ENCODE measurements around the gene PRKCH.
A peak's percentile ranks its signal among the peaks of the same experiment; 100 is the strongest.

The PRKCH gene

GRCh38 chr14:61545726-61546455, 224.5 kb downstream of the PRKCH start:
- Histone ChIP-seq H2AFZ (ENCODE audit: low read length, unreplicated experiment) (no peak overlapping the region), H3K27ac (ENCODE audit: low read depth, low read length) (no peak overlapping the region), H3K4me1 (ENCODE audit: control insufficient read depth, insufficient read depth, low read length, unreplicated experiment) (peaks cover 48% of the 10 kb centered on the region), H3K27me3 (ENCODE audit: insufficient read depth, low read length) (no peaks in the 10 kb centered on the region), H3K79me2 (ENCODE audit: control insufficient read depth, insufficient read depth, low read length, unreplicated experiment) (no peaks in the 10 kb centered on the region), H3K4me3 (ENCODE audit: low read depth, low read length) (no peak overlapping the region), H3K36me3 (ENCODE audit: insufficient read depth, low read length) (peaks cover 7% of the 10 kb centered on the region; the same call in 1 of the 2 replicates)

- peak overlapping the region; percentile 58 for H2AFZ ChIP-seq (ENCODE audit: low read length, unreplicated experiment)
Measured at GRCh38 chr14:61547186-61548069, 226.0 kb downstream of the PRKCH start.

DNA sequence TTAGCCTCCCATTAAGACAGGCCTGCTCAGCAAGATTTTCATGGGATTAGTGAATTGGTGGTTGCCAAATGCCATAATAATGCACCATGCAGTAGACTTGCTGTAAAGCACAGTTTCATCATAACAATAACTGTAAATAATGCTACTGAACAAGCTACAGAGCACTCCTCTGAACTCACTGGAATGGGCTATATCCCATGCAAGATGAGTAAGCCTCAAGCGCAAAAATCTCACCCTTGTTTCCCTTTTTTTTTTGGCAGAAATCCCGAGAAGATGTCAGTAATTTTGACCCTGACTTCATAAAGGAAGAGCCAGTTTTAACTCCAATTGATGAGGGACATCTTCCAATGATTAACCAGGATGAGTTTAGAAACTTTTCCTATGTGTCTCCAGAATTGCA, 228.0 kb downstream of the PRKCH start:
- peaks cover 1% of the 10 kb centered on the region for H3K79me2 ChIP-seq (ENCODE audit: control insufficient read depth, insufficient read depth, low read length, unreplicated experiment)
- no peak overlapping the region for H2AFZ ChIP-seq (ENCODE audit: low read length, unreplicated experiment)
- peak overlapping the region; percentile 100 for H3K27ac ChIP-seq (ENCODE audit: low read depth, low read length)
- no peaks in the 10 kb centered on the region for H3K27me3 ChIP-seq (ENCODE audit: insufficient read depth, low read length)
- peaks cover 7% of the 10 kb centered on the region; the same call in 1 of the 2 replicates for H3K36me3 ChIP-seq (ENCODE audit: insufficient read depth, low read length)
- peaks cover 66% of the 10 kb centered on the region for H3K4me1 ChIP-seq (ENCODE audit: control insufficient read depth, insufficient read depth, low read length, unreplicated experiment)
- H3K4me3 ChIP-seq (ENCODE audit: low read depth, low read length): no peak overlapping the region

More at GRCh38 chr14:61547186-61548069, 226.0 kb downstream of the PRKCH start:
- H3K27ac ChIP-seq (ENCODE audit: low read depth, low read length): peak overlapping the region; percentile 100
- no peaks in the 10 kb centered on the region for H3K27me3 ChIP-seq (ENCODE audit: insufficient read depth, low read length)
- H3K79me2 ChIP-seq (ENCODE audit: control insufficient read depth, insufficient read depth, low read length, unreplicated experiment): no peaks in the 10 kb centered on the region
- no peak overlapping the region for H3K4me3 ChIP-seq (ENCODE audit: low read depth, low read length)
- H3K4me1 ChIP-seq (ENCODE audit: control insufficient read depth, insufficient read depth, low read length, unreplicated experiment): peaks cover 57% of the 10 kb centered on the region
- H3K36me3 ChIP-seq (ENCODE audit: insufficient read depth, low read length): peaks cover 7% of the 10 kb centered on the region; the same call in 1 of the 2 replicates

- Histone ChIP-seq H3K4me1 (ENCODE audit: control insufficient read depth, insufficient read depth, low read length, unreplicated experiment) (peaks cover 85% of the 10 kb centered on the region), H3K36me3 (ENCODE audit: insufficient read depth, low read length) (peaks cover 7% of the 10 kb centered on the region; the same call in 1 of the 2 replicates), H3K27me3 (ENCODE audit: insufficient read depth, low read length) (no peaks in the 10 kb centered on the region), H3K27ac (ENCODE audit: low read depth, low read length) (peak overlapping the region; percentile 100), H2AFZ (ENCODE audit: low read length, unreplicated experiment) (no peak overlapping the region), H3K4me3 (ENCODE audit: low read depth, low read length) (no peak overlapping the region), H3K79me2 (ENCODE audit: control insufficient read depth, insufficient read depth, low read length, unreplicated experiment) (peaks cover 21% of the 10 kb centered on the region)
Measured at GRCh38 chr14:61551384-61551783, 230.0 kb downstream of the PRKCH start.

DNA sequence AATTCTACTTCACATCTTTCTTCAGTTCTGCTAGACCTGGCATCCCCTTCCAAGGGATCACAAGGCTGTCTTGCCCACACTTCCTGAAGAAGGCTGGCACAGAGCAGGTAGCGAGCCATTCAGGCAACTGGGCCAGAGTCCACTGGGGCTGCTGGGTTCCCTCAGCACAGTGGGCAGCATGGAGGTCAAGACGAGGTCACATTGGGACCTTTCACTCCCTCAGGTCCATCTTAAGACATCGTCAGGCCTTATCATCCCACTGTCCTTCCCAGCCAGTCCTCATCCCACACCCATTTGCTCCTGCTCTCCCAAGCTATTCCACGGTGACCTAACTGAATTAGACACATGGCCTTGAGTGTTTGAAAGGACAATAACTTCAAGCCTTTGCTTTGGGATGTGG, 230.9 kb downstream of the PRKCH start:
- H2AFZ ChIP-seq (ENCODE audit: low read length, unreplicated experiment): no peak overlapping the region
- H3K4me3 ChIP-seq (ENCODE audit: low read depth, low read length): no peak overlapping the region

GRCh38 chr14:61553730-61554641, 232.6 kb downstream of the PRKCH start:
- Histone ChIP-seq H3K27me3 (ENCODE audit: insufficient read depth, low read length) (no peaks in the 10 kb centered on the region), H3K4me3 (ENCODE audit: low read depth, low read length) (no peak overlapping the region), H2AFZ (ENCODE audit: low read length, unreplicated experiment) (no peak overlapping the region), H3K27ac (ENCODE audit: low read depth, low read length) (peak overlapping the region; percentile 100), H3K4me1 (ENCODE audit: control insufficient read depth, insufficient read depth, low read length, unreplicated experiment) (peaks cover 80% of the 10 kb centered on the region), H3K36me3 (ENCODE audit: insufficient read depth, low read length) (no peaks in the 10 kb centered on the region; the same call in 1 of the 2 replicates), H3K79me2 (ENCODE audit: control insufficient read depth, insufficient read depth, low read length, unreplicated experiment) (peaks cover 24% of the 10 kb centered on the region)

More for the DNA sequence above, 230.9 kb downstream of the PRKCH start:
- Histone ChIP-seq H3K36me3 (ENCODE audit: insufficient read depth, low read length) (peaks cover 7% of the 10 kb centered on the region; the same call in 1 of the 2 replicates), H3K27me3 (ENCODE audit: insufficient read depth, low read length) (no peaks in the 10 kb centered on the region), H3K4me1 (ENCODE audit: control insufficient read depth, insufficient read depth, low read length, unreplicated experiment) (peaks cover 86% of the 10 kb centered on the region), H3K79me2 (ENCODE audit: control insufficient read depth, insufficient read depth, low read length, unreplicated experiment) (peaks cover 24% of the 10 kb centered on the region), H3K27ac (ENCODE audit: low read depth, low read length) (peak overlapping the region; percentile 100)

GRCh38 chr14:61555056-61555838, 233.9 kb downstream of the PRKCH start:
- peak overlapping the region; percentile 100 for H3K27ac ChIP-seq (ENCODE audit: low read depth, low read length)
- no peak overlapping the region for H2AFZ ChIP-seq (ENCODE audit: low read length, unreplicated experiment)
- H3K4me1 ChIP-seq (ENCODE audit: control insufficient read depth, insufficient read depth, low read length, unreplicated experiment): peaks cover 75% of the 10 kb centered on the region
- no peak overlapping the region for H3K4me3 ChIP-seq (ENCODE audit: low read depth, low read length)
- no peaks in the 10 kb centered on the region; the same call in 1 of the 2 replicates for H3K36me3 ChIP-seq (ENCODE audit: insufficient read depth, low read length)
- H3K27me3 ChIP-seq (ENCODE audit: insufficient read depth, low read length): no peaks in the 10 kb centered on the region
- H3K79me2 ChIP-seq (ENCODE audit: control insufficient read depth, insufficient read depth, low read length, unreplicated experiment): peaks cover 31% of the 10 kb centered on the region

- H3K36me3 ChIP-seq (ENCODE audit: insufficient read depth, low read length): no peaks in the 10 kb centered on the region
- peak overlapping the region; percentile 100 for H3K27ac ChIP-seq (ENCODE audit: low read depth, low read length)
- H3K79me2 ChIP-seq (ENCODE audit: control insufficient read depth, insufficient read depth, low read length, unreplicated experiment): peaks cover 36% of the 10 kb centered on the region
- peaks cover 84% of the 10 kb centered on the region for H3K4me1 ChIP-seq (ENCODE audit: control insufficient read depth, insufficient read depth, low read length, unreplicated experiment)
- H3K4me3 ChIP-seq (ENCODE audit: low read depth, low read length): no peak overlapping the region
- H2AFZ ChIP-seq (ENCODE audit: low read length, unreplicated experiment): no peak overlapping the region
- no peaks in the 10 kb centered on the region for H3K27me3 ChIP-seq (ENCODE audit: insufficient read depth, low read length)
Measured at GRCh38 chr14:61556455-61556854, 235.1 kb downstream of the PRKCH start.

- Histone ChIP-seq H3K4me3 (ENCODE audit: low read depth, low read length) (no peak overlapping the region), H3K27ac (ENCODE audit: low read depth, low read length) (peak overlapping the region; percentile 100), H3K4me1 (ENCODE audit: control insufficient read depth, insufficient read depth, low read length, unreplicated experiment) (peaks cover 85% of the 10 kb centered on the region), H2AFZ (ENCODE audit: low read length, unreplicated experiment) (no peak overlapping the region), H3K27me3 (ENCODE audit: insufficient read depth, low read length) (no peaks in the 10 kb centered on the region), H3K79me2 (ENCODE audit: control insufficient read depth, insufficient read depth, low read length, unreplicated experiment) (peaks cover 36% of the 10 kb centered on the region), H3K36me3 (ENCODE audit: insufficient read depth, low read length) (no peaks in the 10 kb centered on the region)
Measured at GRCh38 chr14:61557262-61557661, 235.9 kb downstream of the PRKCH start.
